Right ventricle myocardium inferior (tissue), 1 donor: ENCODE measurements around the gene CYBC1. TPM values are rescaled to one million over a fixed set of nuclear protein-coding genes. Genes with fewer than 3 reads are reported as not detected.

Experiments
- ATAC-seq: fragments of 200-7000 bp; cut with Tn5 transposase; one replicate; pipeline ENCODE4 v1.9.1; 2020; ENCODE audit warnings: mild to moderate bottlenecking, moderate library complexity
- DNase-seq: peaks from one replicate; pipeline ENCODE4 v3.0.0; 2021; ENCODE audit errors: missing footprints
- intact Hi-C: fragments of 100-400 bp; cut with DNase I; formaldehyde crosslinking; loops from one replicate; pipeline ENCODE4 v1.11.0; 2022
- total RNA-seq: library from RNA; stranded (reverse); fragmentation: NEBNext Ultra II Directional; extraction: Animal tissue kit (Norgen Biotek cat#: 25700); gene quantifications from one replicate; pipeline ENCODE4 v1.2.1, GENCODE V29; 2021
- donor health status: DM: no; HTN: yes; CAD: no; lungs with severe emphysema.

CYBC1 gene
- total RNA-seq, 1 donor from 2014 or later = 29.4 TPM

DNA sequence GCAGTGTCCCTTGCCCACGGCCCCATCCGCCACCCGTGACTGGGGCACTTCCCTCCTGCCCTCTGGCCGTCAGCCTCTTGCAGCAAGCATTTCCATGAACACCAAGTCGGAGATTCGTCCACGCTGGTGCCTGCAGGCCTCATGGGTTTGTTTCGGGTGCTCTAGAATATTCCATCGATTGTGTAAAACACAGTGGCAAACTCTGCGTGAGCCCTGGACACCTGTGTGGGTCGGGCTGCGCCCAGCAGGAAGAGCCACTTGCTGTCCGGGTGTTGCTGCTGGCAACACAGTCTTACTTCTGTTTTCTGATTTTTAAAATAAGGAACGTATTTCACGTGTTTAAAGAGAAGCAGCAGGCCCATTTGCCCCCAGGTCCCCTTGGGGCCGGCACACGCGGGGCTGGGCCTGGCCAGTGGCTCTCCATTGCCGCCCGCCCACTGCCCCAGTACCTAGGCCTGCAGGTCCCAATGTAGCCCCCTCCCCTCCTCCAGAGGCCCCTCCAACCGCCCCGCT lies 10.0 kb downstream of the CYBC1 start:
- no peak for ATAC-seq
- no peak for DNase-seq
- intact Hi-C loops = no loop called here

DNA sequence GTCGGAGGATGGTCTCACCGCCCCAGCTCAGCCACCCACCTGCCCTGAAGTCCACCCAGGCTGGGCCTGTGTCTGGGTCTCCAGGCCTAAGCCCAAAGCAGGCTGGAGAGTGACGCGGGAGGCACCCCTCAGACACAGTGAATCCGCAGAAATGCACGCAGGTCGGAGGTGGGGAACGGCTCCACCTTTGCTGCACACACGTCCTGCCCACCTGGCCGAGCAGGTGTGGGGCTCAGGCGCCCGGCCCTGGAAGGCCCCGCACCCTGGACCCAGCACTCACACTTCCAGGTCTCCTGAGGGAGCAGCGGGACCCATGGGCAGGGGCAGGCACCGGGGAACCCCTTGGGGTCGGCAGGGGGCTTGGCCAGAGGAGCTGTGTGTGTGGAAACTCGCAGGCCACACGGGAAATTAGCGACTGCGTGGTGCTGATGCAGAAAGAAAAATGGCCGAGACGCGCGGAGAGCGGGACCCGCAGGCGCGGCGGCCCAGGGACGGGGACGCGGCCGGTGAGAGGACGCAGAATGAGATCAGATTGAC lies 10.7 kb downstream of the CYBC1 start:
- DNase-seq = no peak
- intact Hi-C loops = no loop called here
- no peak for ATAC-seq

- ATAC-seq (no peak), DNase-seq (no peak)
- intact Hi-C loops = no loop called here
Observed at GRCh38 chr17:82439194-82439828, 11.2 kb downstream of the CYBC1 start.

GRCh38 chr17:82438401-82439193 lies 12.0 kb downstream of the CYBC1 start:
- ATAC-seq (no peak), DNase-seq (no peak)
- intact Hi-C loops = no loop called here

DNA sequence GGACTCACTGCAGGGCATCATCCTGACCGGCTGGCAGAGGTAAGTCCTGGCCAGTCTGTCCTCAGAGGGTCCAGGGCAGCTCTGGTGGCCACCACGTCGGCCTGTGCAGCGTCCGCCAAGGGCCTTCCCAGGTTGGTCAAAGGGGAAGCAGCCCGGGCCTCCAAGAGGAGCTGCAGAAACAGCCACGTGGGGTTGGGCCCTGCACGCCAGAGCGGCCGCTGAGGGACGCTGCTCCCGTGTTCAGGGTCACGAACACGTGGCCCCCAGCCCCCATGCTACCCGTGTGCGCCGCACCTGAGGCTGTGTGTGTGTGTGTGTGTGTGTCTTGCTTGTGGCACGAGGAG lies 13.3 kb downstream of the CYBC1 start:
- DNase-seq = no peak
- intact Hi-C loops = no loop called here
- ATAC-seq = no peak

GRCh38 chr17:82436601-82437324 lies 13.8 kb downstream of the CYBC1 start:
- DNase-seq = no peak
- intact Hi-C loops = no loop called here
- ATAC-seq = no peak

DNA sequence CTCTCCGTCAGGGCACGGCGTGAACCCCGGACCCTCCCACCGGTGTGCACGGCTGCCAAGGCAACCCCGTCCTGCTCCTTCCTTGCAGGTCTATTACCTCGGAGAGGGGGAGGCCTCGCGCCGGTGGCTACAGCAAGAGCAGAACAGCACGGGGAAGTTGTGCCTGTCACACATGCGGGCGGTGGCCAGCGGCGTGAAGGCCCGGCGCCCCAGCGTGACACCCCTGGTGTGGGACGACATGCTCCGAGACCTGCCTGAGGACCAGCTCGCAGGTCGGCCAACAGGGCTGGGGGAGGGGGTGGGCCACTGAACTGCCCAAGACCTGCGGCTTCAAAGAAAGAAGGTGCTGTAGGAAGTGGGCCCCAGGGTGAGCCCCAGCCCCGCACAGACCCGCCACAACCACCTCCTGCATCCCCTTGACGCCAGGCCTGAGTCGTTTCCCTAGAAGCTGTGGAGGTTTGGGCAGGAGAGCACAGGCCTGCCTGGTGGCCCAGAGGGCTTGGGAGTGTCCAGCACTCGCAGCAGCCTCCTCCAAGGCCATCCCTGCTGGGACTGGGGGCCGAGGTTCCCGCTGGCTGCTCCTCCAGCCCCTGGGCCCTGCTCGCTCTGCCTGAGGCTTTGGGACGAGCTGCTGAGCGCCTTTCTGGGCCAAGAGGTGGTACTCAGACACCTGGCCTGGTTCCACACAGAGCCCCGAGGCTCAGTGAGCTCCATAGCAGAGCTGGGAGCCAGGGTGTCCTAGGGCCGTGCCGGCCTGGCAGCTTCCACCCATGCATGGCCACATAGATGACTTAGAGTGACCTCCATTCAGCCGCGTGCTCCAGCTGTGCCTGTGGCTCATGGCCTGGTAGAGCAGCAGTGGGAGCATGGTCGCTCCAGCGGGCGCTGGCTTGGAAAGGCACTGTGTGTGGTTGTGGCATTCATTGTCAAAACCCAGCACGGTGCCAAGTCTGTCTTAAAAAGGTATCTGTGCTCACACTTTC lies 14.7 kb downstream of the CYBC1 start:
- ATAC-seq (no peak), DNase-seq (no peak)
- intact Hi-C loops = no loop called here

DNA sequence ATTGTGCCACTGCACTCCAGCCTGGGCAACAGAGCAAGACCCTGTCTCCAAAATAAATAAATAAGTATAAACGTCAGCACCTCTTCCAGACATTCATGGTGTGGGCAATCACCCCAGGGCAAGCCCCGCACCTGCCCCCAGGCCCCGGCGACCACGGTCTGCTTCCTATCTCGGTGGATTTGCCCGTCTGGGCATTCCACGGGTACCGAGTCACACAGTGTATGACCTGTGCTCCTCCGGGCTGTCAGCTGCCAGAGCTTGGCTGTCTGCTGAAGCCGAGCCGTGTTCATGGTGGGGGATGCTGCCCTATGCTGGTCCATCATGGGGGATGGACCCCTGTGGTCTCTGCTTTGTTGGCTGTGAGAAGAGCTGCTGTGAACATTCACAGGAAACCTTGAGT lies 15.4 kb downstream of the CYBC1 start:
- DNase-seq (no peak), ATAC-seq (no peak)
- intact Hi-C loops = no loop called here

DNA sequence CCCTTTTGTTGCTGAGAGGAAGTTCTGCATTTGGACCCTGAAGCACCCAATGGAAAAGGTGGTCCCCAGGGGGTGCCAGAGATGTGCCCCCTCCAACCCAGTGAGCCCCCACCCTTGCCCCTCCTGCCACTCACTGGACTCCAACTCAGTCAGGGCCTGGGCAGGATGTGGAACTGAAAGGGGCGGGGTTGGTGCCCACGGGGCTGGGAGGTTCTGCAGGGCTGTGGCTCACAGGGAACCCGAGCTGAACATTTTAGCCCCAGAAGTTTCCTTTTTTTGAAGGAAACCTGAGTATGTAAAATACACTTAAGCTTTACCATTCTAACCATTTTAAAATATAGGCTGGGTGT lies 16.4 kb downstream of the CYBC1 start:
- DNase-seq (no peak), ATAC-seq (no peak)

DNA sequence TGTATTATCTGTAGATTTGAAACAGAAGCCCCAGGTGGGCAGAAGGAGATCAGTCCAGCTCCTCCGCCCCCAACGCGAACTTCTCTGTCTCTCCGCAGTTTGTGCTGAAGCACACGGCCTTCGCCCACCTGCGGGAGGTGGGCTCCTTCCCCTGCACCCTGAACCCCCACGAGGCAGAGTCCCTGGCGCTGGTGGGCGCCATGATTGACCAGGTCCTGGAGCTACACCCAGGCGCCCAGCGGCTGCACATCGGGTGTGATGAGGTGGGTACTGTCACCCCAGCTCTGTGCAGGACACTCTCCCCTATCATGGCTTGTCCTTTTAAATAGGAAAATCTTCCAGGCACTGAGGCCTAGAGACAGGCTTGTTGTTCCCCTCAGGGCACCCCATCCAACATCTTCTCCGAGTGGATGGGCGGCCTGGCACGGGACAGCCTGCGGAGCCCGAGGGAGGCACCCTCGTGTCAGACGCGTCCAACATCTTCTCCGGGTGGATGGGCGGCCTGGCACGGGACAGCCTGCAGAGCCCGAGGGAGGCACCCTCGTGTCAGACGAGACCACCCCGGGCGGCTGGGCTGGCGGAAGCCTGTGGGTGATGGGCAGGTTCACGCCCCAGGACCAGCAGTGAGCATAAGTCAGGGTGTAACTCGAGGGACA lies 16.9 kb downstream of the CYBC1 start:
- intact Hi-C loops = no loop called here
- DNase-seq (no peak), ATAC-seq (no peak)

More for the DNA sequence above, 16.4 kb downstream of the CYBC1 start:
- intact Hi-C loops = no loop called here

GRCh38 chr17:82432017-82432416 lies 18.5 kb downstream of the CYBC1 start:
- ATAC-seq (no peak), DNase-seq (no peak)
- intact Hi-C loops = no loop called here

DNA sequence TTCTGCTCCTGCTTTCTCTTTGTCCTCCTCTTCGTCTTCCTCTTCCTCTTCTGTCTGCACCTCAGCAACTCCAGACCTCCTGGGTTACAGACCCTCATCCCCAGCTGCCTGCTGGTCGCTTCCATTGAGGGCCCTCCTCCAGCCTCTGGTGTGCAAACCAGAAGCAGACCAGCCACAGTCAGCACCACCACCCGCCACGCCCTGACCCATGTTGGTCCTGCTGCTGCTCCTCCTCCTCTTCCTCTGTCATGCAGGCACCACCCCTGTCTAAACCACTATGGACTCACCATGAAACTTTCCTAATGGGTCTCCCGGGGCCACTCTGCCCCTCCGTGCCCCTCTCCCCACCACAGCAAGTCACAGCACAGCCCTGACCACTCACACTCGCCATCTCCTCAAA lies 20.7 kb downstream of the CYBC1 start:
- ATAC-seq (no peak), DNase-seq (no peak)
- intact Hi-C loops = no loop called here

- ATAC-seq (no peak), DNase-seq (no peak)
- intact Hi-C loops = no loop called here
Observed at GRCh38 chr17:82428546-82428945, 22.0 kb downstream of the CYBC1 start.

DNA sequence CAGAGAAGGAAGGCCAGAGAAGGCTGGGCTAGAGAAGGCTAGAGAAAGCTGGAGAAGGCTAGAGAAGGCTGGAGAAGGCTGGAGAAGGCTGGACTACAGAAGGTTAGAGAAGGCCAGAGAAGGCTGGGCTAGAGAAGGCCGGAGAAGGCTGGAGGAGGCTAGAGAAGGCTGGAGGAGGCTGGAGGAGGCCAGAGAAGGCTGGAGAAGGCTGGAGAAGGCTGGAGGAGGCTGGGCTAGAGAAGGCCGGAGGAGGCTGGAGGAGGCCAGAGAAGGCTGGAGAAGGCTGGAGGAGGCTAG lies 25.7 kb downstream of the CYBC1 start:
- ATAC-seq = no peak

GRCh38 chr17:82424001-82424862 lies 26.3 kb downstream of the CYBC1 start:
- DNase-seq (no peak), ATAC-seq (peak; percentile 38)
- intact Hi-C loops = no loop called here

More for the DNA sequence above, 25.7 kb downstream of the CYBC1 start:
- no peak for DNase-seq
- intact Hi-C loops = no loop called here

DNA sequence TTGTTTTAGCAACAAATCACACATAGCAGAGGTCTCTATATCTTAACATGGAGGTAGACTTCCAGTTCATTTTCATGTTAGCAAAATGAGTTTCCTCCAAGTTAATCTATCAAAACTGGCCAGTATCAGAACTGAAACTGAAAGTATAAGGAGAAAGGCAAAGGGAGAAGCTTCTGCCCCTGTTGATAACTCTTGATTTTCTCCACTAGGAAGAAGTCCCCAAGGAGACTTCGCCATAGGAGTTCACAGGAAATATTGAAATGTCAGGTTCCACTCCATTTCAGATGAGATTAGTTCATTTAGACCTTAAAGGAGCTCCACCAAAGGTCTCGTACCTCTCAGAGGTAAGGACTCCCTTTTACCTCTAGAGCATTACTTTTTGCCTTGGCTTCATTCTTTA lies 31.0 kb downstream of the CYBC1 start:
- no peak for DNase-seq
- intact Hi-C loops = loop anchor here (5.0 kb wide), 1 partner anchor 33 kb away; the partner anchor contains the start of gene CYBC1
- no peak for ATAC-seq
